Left colon (tissue), 2 donors: ENCODE measurements around the gene MAD1L1. TPM values are rescaled to one million over a fixed set of nuclear protein-coding genes. Genes with fewer than 3 reads are reported as not detected.
"Not testable (repeated sequence)": the region's sequence is repeated elsewhere in the genome, so short reads cannot be mapped to it uniquely, and the experiment has no call there.

Source experiments
- ATAC-seq: fragments of 200-7000 bp; cut with Tn5 transposase; one replicate; pipeline ENCODE4 v1.9.1; 2020; ENCODE audit warnings: mild to moderate bottlenecking, moderate library complexity
- DNase-seq, 2 donors: peaks; one replicate each; pipeline ENCODE4 v3.0.0-alpha.2; 2020
- intact Hi-C, 2 donors: fragments of 100-400 bp; cut with DNase I in 1 of 2; cut with micrococcal nuclease in 1 of 2; formaldehyde crosslinking; loops; one replicate each; pipeline versions ENCODE4 v1.11.2 to v1.14.0; 2022; cut with DNase I, micrococcal nuclease
- total RNA-seq, 2 donors: library from RNA; stranded (reverse); fragmentation: NEBNext Ultra II Directional; extraction: Animal tissue kit (Norgen Biotek cat#: 25700); gene quantifications; one replicate each; pipeline ENCODE4 v1.2.1, GENCODE V29; 2021
- donor health status: DM: no; HTN: no; CAD: no.
- donor health status: DM: yes; HTN: yes; CAD: no.

MAD1L1 gene
- total RNA-seq, 2 donors from 2014 or later: 22.1 to 28.2 TPM

GRCh38 chr7:1841286-1842021 is 391.3 kb downstream of the MAD1L1 start:
- peak in 1 of 2 donors; percentile 14 for DNase-seq
- ATAC-seq, intact Hi-C loops: not testable (repeated sequence)

- intact Hi-C loops, ATAC-seq: not testable (repeated sequence)
- DNase-seq: peak in 1 of 2 donors; percentile 4
These were observed 392.0 kb downstream of the MAD1L1 start for GRCh38 chr7:1840744-1841143.

GRCh38 chr7:1839701-1840100 is 393.0 kb downstream of the MAD1L1 start:
- intact Hi-C loops: no loop called here
- DNase-seq: no peak
- ATAC-seq: no peak

- ATAC-seq, DNase-seq, intact Hi-C loops: not testable (repeated sequence)
These were observed 393.7 kb downstream of the MAD1L1 start for GRCh38 chr7:1838911-1839531.

GRCh38 chr7:1838544-1838872 is 394.2 kb downstream of the MAD1L1 start:
- ATAC-seq, intact Hi-C loops: not testable (repeated sequence)
- DNase-seq: peak; percentile 1 to 18

GRCh38 chr7:1837696-1838543 is 394.8 kb downstream of the MAD1L1 start:
- intact Hi-C loops, ATAC-seq: not testable (repeated sequence)
- peak in 1 of 2 donors; percentile 9 for DNase-seq

- ATAC-seq, intact Hi-C loops, DNase-seq: not testable (repeated sequence)
These were observed 400.7 kb downstream of the MAD1L1 start for GRCh38 chr7:1831933-1832535.

GRCh38 chr7:1831471-1831870 is 401.3 kb downstream of the MAD1L1 start:
- DNase-seq, ATAC-seq, intact Hi-C loops: not testable (repeated sequence)

GRCh38 chr7:1829668-1830067 is 403.1 kb downstream of the MAD1L1 start:
- intact Hi-C loops, DNase-seq, ATAC-seq: not testable (repeated sequence)

GRCh38 chr7:1829111-1829510 is 403.6 kb downstream of the MAD1L1 start:
- intact Hi-C loops: no loop called here
- ATAC-seq (no peak), DNase-seq (no peak)

GRCh38 chr7:1828170-1828569 is 404.6 kb downstream of the MAD1L1 start:
- intact Hi-C loops, DNase-seq, ATAC-seq: not testable (repeated sequence)

GRCh38 chr7:1827521-1827981 is 405.2 kb downstream of the MAD1L1 start:
- DNase-seq, ATAC-seq, intact Hi-C loops: not testable (repeated sequence)

- DNase-seq, ATAC-seq, intact Hi-C loops: not testable (repeated sequence)
These were observed 405.8 kb downstream of the MAD1L1 start for GRCh38 chr7:1826931-1827330.

- intact Hi-C loops: no loop called here
- DNase-seq (no peak), ATAC-seq (no peak)
These were observed 406.6 kb downstream of the MAD1L1 start for GRCh38 chr7:1825897-1826741.

GRCh38 chr7:1825647-1825896 is 407.2 kb downstream of the MAD1L1 start:
- intact Hi-C loops, DNase-seq, ATAC-seq: not testable (repeated sequence)

- ATAC-seq, intact Hi-C loops, DNase-seq: not testable (repeated sequence)
These were observed 407.7 kb downstream of the MAD1L1 start for GRCh38 chr7:1824882-1825646.

- ATAC-seq, intact Hi-C loops, DNase-seq: not testable (repeated sequence)
These were observed 408.4 kb downstream of the MAD1L1 start for GRCh38 chr7:1824151-1824881.
